NCI-H2227 (cell line): ENCODE data around the gene CREBBP.

Source experiments
- DNase-seq: peaks from one replicate; lab custom pipeline; 2025; ENCODE audit not compliant: unreplicated experiment; lab: John Stamatoyannopoulos, UW

Gene CREBBP

DNA sequence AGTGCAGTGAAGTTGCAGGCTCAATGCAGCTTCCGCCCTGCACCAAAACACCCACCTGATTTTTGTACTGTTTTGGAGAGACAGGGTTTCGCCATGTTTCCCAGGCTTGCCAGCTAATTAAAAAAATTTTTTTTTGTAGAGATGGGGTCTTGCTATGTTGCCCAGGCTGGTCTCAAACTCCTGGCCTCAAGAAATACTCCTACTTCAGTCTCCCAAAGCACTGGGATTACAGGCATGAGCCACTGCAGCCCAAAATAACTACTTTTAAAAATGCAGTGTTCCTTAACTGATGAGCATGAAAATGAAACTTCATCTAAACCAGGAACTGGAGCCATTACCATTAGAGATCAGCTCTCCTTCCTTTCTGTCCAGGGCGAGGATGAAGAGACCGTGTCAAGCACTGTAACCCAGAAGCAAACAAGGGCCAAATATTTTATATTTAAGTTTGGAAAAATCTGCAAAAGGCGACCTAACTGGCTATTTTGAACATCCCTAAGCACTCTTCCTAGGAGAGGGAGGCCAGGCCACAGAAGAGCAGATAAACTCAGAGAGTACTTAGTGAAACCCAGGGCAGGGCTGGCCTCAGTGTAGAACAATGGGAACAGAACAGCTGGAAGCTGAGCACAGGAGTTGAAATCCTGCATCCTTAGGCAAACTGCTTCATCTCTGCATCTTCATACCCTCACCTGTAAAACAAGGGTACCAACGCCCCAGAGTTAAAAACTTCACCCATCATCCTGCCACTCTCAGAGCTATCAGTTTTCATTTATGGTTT is 24.0 kb downstream of the CREBBP start:
- DNase-seq: no peak

DNA sequence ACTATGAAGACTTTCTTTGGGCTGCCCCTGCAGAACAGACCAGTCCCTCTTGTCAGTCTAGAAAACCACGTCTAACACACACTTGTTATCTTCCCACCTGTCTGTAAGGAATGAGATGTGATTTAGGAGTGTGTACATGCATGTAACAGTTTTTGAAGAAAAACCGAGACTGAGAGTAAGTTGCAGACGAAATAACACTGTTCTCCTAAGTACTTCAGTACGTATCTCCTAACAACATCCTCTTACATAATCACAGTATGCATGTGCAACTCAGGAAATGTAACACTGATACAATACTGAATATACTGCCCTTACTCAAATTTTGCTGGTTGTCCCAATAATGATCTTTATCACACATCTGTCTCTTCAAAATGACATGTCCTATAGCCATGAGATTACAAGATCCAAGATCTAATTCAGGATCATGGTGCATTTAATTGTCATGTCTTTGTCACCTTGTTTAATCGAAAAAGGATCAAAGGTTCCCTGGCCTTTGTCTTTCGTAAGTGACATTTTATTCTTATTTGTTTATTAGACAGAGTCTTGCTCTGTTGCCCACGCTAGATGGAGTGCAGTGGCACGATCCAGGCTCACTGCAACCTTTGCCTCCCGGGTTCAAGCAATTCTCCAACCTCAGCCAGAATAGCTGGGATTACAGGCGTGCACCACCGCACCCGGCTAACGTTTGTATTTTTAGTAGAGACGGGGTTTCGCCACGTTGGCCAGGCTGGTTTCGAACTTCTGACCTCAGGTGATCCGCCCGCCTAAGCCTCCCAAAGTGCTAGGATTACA is 25.6 kb downstream of the CREBBP start:
- no peak for DNase-seq

DNA sequence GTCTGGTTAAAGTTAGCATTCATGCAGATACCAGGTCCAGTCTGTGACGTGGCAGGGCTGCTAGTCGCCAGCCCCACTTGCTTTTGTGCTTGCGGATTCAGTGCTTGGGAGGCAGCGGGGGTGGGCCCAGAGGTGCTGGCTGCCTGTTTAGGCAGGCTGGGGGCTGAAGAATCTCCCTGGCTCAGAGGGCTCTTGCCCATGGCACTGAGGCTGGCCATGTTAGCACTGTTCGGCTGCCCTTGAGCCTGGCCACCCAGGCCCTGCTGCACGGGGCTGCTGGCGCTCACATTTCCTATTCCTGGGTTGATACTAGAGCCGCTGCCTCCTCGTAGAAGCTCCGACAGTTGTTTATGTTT is 30.0 kb downstream of the CREBBP start:
- no peak for DNase-seq

DNA sequence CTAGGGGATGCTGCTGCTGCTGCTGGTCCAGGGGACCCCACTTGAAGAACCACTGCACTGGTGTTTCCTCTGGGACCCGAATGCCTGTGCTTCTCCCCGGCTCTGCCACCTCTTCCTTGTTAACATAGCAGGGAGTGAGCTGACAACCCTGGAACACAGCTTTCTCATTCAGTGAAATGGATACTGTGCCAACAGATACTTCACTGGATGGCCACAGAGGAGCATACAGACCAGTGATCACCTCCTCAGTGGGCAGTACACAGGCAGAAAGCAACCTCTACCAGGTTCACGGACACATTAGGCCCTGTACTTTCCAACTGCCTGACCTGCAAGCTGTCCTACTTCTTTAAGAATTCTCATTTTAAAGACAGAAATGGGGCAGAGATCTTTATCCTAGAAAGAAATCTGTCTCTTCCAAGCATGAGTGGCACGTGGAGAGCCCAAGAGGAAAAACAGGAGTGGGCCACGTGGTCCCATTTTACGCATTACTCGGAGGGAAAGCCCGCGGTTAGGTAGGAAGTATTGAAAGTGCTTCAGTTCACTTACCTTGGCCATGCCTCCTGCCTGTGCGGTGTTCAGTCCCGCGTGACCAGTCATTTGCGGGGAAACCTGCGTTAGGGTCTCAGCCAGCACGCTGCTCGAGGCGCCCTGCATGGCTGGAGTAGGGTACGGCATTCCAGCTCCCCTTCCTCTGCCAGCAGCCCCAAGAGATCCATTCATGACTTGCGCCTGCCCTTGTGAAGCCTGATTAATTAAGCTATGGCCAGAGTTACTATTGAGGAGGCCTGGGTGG is 30.6 kb downstream of the CREBBP start:
- DNase-seq: no peak

DNA sequence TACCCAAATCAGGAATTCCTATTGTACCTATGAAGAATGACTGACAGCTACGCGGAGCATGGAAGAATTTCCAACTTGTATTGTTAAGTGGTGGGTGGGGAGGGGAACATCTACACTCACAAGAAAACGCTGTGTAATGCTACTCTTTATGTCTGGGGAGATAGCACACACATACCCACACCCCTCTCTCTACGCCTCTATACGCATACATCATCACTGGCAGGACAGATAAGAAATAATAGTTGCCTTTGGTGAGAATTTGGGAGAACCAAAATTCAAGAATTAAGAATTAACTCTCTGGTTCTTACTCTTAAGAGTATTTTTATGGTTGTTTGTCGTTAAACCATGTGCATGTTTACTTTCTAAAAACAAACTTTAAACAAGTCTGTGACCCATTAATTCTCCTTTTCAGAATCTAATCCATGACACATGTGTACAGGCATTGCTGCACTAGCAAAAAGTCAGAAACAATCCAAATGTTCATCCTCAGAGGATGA is 33.9 kb downstream of the CREBBP start:
- no peak for DNase-seq

DNA sequence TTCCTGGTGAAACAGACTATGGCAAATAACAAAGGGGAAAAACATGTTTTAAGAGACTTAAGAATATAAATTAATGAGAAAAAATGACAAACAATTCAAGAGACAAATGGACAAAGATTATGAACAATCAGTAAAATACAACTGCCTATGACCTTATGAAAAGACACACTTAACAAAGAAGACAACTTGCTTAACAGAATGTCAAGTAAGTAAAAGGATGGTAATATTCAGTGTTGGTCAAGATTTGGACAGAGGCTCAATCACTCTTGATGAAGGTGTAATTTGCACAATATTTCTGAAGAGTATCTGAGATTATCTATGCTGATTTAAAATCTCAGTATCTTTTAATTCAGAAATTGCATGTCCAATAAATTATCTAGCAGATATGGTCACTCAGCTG is 34.4 kb downstream of the CREBBP start:
- DNase-seq: no peak

DNA sequence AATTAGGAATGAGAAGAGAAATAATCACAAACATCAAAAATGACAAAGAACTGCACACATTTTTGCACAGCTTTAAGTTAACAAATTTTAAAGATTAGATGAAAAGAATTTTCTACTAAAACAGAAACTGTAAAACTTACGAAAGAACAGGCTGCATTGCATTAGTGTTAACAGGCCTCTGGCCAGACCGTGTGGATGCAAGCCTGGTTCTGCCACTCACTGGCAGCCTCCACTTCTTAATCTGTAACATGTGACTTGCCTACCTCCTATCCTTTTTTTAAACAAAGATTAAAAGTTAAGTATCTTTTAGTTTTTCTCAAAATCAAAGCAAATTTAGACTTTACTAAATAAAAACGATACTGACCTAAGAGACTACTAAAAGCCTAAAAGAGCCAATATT is 37.5 kb downstream of the CREBBP start:
- no peak for DNase-seq

DNA sequence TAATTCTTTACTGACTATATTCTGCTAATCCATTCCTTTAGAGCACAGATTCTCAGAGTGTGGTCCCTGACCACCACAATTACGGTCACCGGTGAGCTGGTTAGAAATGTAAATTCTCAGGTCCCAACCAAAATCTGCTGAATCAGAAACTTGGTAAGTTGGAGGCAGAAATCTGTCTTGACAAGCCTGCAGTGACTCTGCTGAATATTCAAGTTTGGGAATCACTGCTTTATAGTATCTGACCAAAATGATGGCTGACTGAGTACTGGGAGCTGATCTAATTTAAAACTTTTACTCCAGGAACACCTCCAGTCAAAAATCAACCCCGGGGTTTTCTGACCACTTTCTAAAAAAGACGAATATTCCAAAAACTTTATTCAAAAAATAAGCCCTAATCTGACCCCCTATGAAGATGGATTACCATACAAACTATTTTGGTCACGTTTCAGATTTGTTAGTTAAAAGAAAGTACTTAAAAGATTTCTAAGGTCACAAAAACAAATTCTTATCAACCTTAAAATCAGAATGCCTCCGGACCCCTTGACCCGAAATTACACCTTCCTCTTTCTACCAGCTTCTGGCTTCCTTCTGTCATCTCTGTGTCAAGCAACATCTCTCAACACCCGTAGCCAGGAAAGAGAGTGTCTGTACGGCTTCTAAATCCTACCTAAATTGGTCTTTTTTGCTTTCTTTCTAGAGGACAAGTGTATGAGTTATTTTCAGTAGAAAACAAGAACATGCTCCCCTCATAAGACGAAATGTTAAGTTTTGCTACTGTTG is 38.6 kb downstream of the CREBBP start:
- DNase-seq: no peak

DNA sequence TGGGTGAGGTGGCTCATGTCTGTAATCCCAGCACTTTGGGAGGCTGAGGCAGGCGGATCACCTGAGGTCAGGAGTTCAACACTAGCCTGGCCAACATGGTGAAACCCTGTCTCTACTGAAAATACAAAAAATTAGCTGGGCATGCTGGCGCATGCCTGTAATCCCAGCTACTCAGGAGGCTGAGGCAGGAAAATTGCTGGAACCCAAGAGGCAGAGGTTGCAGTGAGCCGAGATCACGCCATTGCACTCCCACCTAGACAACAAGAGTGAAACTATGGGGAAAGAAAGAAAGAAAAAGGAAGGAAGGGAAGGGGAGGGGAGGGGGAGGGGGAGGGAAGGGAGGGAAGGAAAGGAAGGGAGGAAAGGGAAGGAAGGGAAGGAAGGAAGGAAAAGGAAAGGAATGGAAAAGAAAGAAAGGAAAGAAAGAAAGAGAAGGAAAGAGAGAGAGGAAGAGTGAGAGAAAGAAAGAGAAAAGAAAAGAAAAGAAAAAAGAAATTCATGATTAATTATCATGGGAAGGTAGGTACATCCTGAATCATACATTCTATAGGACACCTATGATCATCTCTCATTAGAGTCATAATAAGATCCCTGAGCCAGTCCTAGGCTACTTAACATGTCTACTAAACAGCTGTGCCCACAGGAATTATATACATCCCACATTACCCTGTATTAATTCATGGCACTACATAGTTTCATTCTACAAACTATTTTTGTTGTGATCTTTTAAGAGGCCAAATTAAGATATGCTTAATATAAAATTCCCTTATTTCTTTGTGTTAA is 40.9 kb downstream of the CREBBP start:
- DNase-seq: no peak

DNA sequence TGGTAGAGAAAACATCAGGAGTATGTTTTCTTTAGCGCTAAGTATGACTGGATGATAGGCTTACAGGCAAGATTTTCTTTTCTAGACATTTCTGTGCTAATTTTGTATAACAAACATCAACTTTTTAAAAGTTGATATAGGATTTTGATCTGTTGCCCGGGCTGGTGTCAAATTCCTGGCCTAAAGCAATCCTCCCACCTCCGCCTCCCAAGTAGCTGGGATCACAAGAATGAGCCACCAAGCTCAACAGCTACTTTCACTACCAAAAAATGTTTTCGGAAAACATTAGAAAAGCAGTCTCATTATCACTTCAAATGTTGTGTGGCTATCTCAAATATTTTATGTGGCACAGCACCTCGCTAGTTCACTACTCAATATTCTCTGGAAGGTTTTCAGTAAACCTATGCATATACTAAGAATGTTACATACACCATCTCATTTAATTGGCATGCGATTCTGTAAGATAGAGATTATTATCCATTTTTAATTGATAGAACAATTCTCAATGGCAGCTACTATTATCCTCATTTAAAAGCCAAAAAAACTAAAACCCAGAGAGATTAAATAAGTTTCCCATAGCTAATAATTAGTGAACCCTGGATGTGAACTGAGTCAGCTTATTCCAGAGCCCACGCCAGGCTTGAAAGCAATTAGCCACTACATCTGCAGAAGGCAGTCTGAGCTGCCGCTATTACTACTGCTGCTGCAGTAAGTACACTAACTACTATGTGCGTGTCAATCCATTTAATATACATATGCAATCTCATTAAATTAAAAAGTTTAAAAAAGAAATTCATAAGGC is 41.7 kb downstream of the CREBBP start:
- no peak for DNase-seq

DNA sequence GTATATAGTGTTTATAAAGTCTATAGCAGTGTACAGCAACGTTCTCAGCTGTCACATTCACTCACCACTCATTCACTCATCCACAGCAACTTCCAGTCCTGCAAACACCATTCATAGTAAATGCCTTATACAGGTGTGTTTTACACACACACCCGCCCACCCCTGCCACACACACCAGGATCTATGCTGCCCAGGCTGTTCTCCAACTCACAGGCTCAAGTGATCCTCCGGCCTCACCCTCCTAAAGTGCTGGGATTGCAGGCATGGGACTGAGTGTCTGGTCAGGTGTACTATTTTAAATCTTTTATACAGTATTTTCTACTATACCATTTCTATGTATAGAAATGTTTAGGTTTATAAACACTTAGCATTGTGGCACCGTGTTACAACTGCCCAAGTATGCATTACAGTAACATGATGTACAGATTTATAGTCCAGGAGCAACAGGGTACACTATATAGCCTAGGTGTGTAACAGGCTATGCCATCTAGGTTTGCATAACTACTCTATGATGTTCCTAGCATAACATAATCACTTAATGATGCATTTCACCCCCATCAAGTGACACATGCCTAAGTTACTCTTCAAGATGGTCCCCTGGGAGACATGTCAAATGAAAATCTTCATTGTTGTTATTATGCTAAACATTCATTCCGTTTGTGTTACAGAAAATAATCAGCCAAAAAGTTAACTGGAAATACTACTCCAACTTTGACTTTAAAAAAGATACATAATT is 42.5 kb downstream of the CREBBP start:
- DNase-seq: no peak

DNA sequence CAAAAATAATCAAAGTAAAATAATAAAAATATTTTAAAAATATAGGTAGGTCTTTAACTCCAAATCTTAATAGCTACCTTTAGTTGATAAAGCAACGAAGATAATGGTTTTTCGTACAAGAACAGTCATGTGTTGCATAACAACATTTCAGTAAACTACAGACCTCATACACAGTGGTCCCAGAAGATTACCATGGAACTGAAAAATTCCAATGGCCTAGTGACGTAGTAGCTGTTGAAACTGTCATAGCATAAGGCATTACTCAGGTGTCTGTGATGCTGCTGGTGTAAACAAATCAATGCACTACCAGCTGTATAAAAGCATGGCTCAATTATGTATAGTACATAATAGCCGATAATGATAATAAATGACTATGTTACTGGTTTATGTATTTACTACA is 43.9 kb downstream of the CREBBP start:
- DNase-seq: peak; percentile 40

DNA sequence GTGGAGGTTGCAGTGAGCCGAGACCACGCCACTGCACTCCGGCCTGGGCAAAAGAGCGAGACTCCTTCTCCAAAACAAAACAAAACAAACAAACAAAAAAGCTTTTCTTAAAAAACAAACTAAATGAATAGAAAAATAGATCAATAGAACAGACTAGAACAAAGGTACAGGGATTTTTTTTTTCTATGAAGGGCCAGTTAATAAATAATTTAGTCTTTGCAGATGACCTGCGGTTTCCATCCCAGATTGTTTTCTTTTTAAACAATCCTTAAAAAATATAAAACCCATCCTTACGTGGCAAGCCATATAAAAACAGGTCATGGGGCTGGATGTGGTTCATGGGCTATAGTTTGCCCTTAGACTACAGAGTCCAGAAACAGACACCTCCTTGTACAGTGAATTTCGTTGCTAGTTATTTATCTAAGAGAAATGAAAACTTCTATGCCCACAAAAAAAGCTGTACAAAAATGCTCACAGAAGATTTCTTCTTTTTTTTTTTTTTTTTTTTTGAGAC is 45.4 kb downstream of the CREBBP start:
- no peak for DNase-seq

DNA sequence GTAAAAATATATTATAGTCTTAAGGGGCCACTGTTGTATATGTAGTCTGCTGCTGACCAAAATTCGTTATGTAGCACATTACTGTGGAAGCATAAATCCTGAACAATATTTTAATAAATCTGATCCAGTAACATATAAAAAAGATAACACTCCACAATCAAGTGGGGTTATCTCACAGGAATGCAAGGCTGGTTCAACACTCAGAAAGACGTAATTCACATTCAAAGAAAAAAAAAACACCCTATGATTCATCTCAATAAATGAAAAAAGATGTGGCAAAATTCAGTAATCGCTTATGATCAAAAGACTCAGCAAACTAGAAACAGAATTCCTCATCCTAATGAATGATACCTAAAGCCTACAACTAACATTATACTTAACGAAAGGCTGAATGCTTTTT is 47.8 kb downstream of the CREBBP start:
- DNase-seq: no peak

DNA sequence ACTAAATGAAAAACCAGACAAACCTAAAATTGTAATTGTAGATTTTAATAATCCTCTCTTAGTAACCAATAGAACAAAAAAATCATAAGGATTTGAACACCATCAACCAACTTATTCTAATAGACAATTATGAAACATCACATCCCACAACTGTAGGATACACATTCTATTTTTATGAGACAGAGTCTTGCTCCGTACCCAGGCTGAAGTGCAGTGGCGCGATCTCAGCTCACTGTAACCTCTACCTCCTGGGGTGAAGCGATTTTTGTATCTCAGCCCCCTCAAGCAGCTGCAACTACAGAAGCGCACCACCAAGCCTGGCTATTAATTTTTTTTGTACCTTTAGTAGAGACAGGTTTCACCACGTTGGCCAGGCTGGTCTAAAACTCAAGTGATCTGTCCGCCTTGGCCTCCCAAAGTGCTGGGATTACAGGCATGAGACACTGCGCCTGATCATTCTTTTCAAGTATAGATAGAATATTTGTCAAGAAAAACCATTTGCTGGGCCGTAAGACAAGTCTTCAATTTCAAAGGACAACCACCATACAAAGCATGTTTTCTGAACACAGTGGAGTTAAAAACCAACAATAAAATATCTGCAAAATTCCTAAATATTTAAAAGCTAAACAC is 49.8 kb downstream of the CREBBP start:
- DNase-seq: peak; percentile 36

DNA sequence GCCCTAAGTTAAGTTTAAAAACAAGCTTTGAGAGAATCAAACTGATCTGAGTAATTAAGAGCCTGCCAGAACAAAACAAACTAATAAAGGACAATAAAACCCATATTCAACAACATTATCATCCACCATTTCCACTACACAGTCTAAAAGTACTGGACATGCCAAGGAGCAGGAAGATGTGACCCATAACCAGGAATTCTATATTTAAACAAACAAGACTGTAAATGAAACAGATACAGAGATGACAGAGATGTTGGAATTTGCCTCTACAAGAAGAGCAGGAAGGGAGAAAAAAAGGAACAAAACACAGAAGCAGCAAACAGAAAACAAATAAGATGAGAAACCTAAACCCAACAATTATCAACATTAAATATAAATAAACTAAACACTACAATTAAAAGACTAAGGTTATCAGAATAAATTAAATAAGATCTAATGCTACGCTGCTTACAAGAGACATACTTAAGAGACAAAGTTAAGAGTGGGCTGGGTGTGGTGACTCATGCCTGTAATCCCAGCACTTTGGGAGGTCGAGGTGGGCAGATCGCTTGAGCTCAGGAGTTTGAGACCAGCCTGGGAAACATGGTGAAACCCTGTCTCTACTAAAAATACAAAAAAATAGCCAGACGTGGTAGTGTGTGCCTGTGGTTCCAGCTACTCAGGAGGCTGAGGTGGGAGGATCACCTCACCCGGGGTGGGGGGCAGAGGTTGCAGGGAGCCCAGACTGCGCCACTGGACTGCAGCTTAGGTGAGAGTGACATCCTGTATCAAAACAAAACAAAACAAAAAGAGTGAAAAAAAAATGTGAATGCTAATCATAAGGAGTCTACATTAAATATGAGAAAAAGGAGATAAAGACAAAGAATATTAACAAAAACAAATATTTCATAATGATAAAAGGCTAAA is 50.6 kb downstream of the CREBBP start:
- no peak for DNase-seq

DNA sequence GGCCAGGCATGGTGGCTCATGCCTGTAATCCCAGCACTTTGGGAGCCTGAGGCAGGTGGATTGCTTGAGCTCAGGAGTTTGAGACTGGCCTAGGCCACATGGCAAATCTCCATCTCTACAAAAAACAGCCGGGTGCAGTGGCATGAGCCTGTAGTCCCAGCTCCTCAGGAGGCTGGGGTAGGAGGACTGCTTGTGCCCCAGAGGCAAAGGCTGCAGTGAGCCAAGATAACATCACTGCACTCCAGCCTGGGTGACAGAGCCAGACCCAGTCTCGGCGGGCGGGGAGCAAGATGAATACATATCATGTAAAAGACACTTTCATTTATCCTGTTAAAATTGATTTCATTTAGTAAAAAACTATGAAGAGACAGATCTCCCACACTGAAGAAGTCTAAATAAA is 54.6 kb downstream of the CREBBP start:
- DNase-seq: no peak
